ENCODE data around the gene TOX4.

GRCh38 chr14:21506557-21506956 lies 29.6 kb downstream of the TOX4 start:
- TF ChIP-seq POLR2A (IDR thresholded peaks at IDR 0.05) = no peak
- TF ChIP-seq CTCF (IDR thresholded peaks at IDR 0.05) = no peak
